ENCODE data around the gene IRF9. TPM values are rescaled to one million over a fixed set of nuclear protein-coding genes. Genes with fewer than 3 reads are reported as not detected.

The IRF9 gene
- total RNA-seq, 1 donor from 2014 or later = 24.0 TPM

- ATAC-seq (ENCODE audit: poor library complexity) (no peak), DNase-seq (no peak)
- intact Hi-C loops (cut with DNase I) = no loop called here
Measured at GRCh38 chr14:24204163-24205146, 43.4 kb downstream of the IRF9 start.

- ATAC-seq (ENCODE audit: poor library complexity) (no peak), DNase-seq (no peak)
- intact Hi-C loops (cut with DNase I) = no loop called here
Measured at GRCh38 chr14:24206260-24207103, 45.4 kb downstream of the IRF9 start.

- intact Hi-C loops (cut with DNase I) = no loop called here
- ATAC-seq (ENCODE audit: poor library complexity) = no peak
- no peak for DNase-seq
Measured at GRCh38 chr14:24207104-24207551, 46.1 kb downstream of the IRF9 start.

GRCh38 chr14:24207625-24208024 lies 46.6 kb downstream of the IRF9 start:
- no peak for ATAC-seq (ENCODE audit: poor library complexity)
- intact Hi-C loops (cut with DNase I) = no loop called here
- no peak for DNase-seq

GRCh38 chr14:24211311-24211710 lies 50.2 kb downstream of the IRF9 start:
- no peak for ATAC-seq (ENCODE audit: poor library complexity)
- DNase-seq = no peak
- intact Hi-C loops (cut with DNase I) = no loop called here

GRCh38 chr14:24212924-24213865 lies 52.1 kb downstream of the IRF9 start, which contains the start of gene CHMP4A:
Gene CHMP4A, minus strand, starts transcription at chr14:24213488. Its CDS starts 49 bp downstream, at chr14:24213439.
- DNase-seq = peak; percentile 98
- ATAC-seq (ENCODE audit: poor library complexity) = peak; percentile 92
- intact Hi-C loops (cut with DNase I) = no loop called here

- ATAC-seq (ENCODE audit: poor library complexity) (no peak), DNase-seq (no peak)
- intact Hi-C loops (cut with DNase I) = no loop called here
Measured at GRCh38 chr14:24213866-24214662, 53.0 kb downstream of the IRF9 start.

- DNase-seq (peak; percentile 93), ATAC-seq (ENCODE audit: poor library complexity) (peak; percentile 86)
- intact Hi-C loops (cut with DNase I) = no loop called here
Measured at GRCh38 chr14:24215495-24216344, 54.7 kb downstream of the IRF9 start, which contains the start of gene MDP1. Gene MDP1, minus strand, starts transcription at chr14:24216066. Its CDS starts 111 bp downstream, at chr14:24215955.

Small RNA genes within 50 kb of the gene (microRNA-seq; reads per million reads assigned to microRNA genes)
- not detected for gene MIR7703

Other genes starting within 250 kb of the IRF9 start
- 28.1 TPM for gene DHRS4, start 207.5 kb upstream of the IRF9 start, total RNA-seq
- gene DHRS4L2, start 172.3 kb upstream of the IRF9 start, total RNA-seq = 17.7 TPM
- 0.08 TPM for gene CARMIL3, start 109.3 kb upstream of the IRF9 start, total RNA-seq
- gene CPNE6, start 89.7 kb upstream of the IRF9 start, total RNA-seq = not detected
- gene PCK2, start 67.0 kb upstream of the IRF9 start, total RNA-seq = 2.7 TPM
- gene DCAF11, start 46.5 kb upstream of the IRF9 start, total RNA-seq = 81.7 TPM
- gene NRL, start 46.3 kb upstream of the IRF9 start, total RNA-seq = 0.75 TPM
- gene FITM1, start 30.6 kb upstream of the IRF9 start, total RNA-seq = 126 TPM
- 129 TPM for gene PSME1, start 25.1 kb upstream of the IRF9 start, total RNA-seq
- gene EMC9, start 19.7 kb upstream of the IRF9 start, total RNA-seq = 14.4 TPM
- 88.8 TPM for gene PSME2, start 14.7 kb upstream of the IRF9 start, total RNA-seq
- 29.5 TPM for gene RNF31, start 13.8 kb upstream of the IRF9 start, total RNA-seq
- 1.7 TPM for gene REC8, start 10.8 kb downstream of the IRF9 start, total RNA-seq
- 10.5 TPM for gene IPO4, start 27.6 kb downstream of the IRF9 start, total RNA-seq
- 19.2 TPM for gene TM9SF1, start 34.2 kb downstream of the IRF9 start, total RNA-seq
- not detected for gene TSSK4, start 44.4 kb downstream of the IRF9 start, total RNA-seq
- gene CHMP4A, start 52.2 kb downstream of the IRF9 start, total RNA-seq = 26.6 TPM
- 18.9 TPM for gene MDP1, start 54.8 kb downstream of the IRF9 start, total RNA-seq
- 212 TPM for gene NEDD8, start 71.1 kb downstream of the IRF9 start, total RNA-seq
- gene GMPR2, start 71.7 kb downstream of the IRF9 start, total RNA-seq = 26.2 TPM
- gene TINF2, start 81.4 kb downstream of the IRF9 start, total RNA-seq = 28.7 TPM
- 1.1 TPM for gene TGM1, start 101.9 kb downstream of the IRF9 start, total RNA-seq
- 20.3 TPM for gene RABGGTA, start 110.3 kb downstream of the IRF9 start, total RNA-seq
- 5.2 TPM for gene DHRS1, start 138.5 kb downstream of the IRF9 start, total RNA-seq
- 23.4 TPM for gene NOP9, start 138.6 kb downstream of the IRF9 start, total RNA-seq
- gene CIDEB, start 146.7 kb downstream of the IRF9 start, total RNA-seq = 2.9 TPM
- gene LTB4R2, start 148.9 kb downstream of the IRF9 start, total RNA-seq = 0.65 TPM
- gene LTB4R, start 150.2 kb downstream of the IRF9 start, total RNA-seq = 1.8 TPM
- 20.6 TPM for gene ADCY4, start 173.8 kb downstream of the IRF9 start, total RNA-seq
- 2.9 TPM for gene RIPK3, start 178.7 kb downstream of the IRF9 start, total RNA-seq
- 25.6 TPM for gene NFATC4, start 206.9 kb downstream of the IRF9 start, total RNA-seq
- gene NYNRIN, start 237.7 kb downstream of the IRF9 start, total RNA-seq = 8.8 TPM